ENCODE results near the gene DLG2. TPM values are rescaled to one million over a fixed set of nuclear protein-coding genes. Genes with fewer than 3 reads are reported as not detected.

The DLG2 gene
- total RNA-seq, 1 donor from 2014 or later, result 0.43 TPM

- H3K4me3 ChIP-seq, result no peak overlapping the region
- intact Hi-C loops (cut with DNase I), result no loop called here
- peaks cover 0 to 5% of the 10 kb centered on the region in 2 donors for H3K9me3 ChIP-seq
- TF ChIP-seq, protein P1, sequence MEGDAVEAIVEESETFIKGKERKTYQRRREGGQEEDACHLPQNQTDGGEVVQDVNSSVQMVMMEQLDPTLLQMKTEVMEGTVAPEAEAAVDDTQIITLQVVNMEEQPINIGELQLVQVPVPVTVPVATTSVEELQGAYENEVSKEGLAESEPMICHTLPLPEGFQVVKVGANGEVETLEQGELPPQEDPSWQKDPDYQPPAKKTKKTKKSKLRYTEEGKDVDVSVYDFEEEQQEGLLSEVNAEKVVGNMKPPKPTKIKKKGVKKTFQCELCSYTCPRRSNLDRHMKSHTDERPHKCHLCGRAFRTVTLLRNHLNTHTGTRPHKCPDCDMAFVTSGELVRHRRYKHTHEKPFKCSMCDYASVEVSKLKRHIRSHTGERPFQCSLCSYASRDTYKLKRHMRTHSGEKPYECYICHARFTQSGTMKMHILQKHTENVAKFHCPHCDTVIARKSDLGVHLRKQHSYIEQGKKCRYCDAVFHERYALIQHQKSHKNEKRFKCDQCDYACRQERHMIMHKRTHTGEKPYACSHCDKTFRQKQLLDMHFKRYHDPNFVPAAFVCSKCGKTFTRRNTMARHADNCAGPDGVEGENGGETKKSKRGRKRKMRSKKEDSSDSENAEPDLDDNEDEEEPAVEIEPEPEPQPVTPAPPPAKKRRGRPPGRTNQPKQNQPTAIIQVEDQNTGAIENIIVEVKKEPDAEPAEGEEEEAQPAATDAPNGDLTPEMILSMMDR (IDR thresholded peaks at IDR 0.05), result no peak
- H3K27ac ChIP-seq, result no peak overlapping the region
- H3K27me3 ChIP-seq, result no peaks in the 10 kb centered on the region
- H3K36me3 ChIP-seq, result no peaks in the 10 kb centered on the region
- no peaks in the 10 kb centered on the region for H3K4me1 ChIP-seq
- no peak for DNase-seq (ENCODE audit: low spot score in 2 of 2)
Measured at GRCh38 chr11:84837402-84838069, 789.6 kb downstream of the DLG2 start.

GRCh38 chr11:84836371-84836770, 790.8 kb downstream of the DLG2 start:
- Histone ChIP-seq H3K4me1 (no peaks in the 10 kb centered on the region), H3K36me3 (no peaks in the 10 kb centered on the region), H3K27ac (no peak overlapping the region), H3K9me3 (peaks cover 0 to 5% of the 10 kb centered on the region in 2 donors), H3K4me3 (no peak overlapping the region), H3K27me3 (no peaks in the 10 kb centered on the region)
- DNase-seq (ENCODE audit: low spot score in 2 of 2), result no peak
- TF ChIP-seq, protein P1 (IDR thresholded peaks at IDR 0.05), result no peak
- intact Hi-C loops (cut with DNase I), result no loop called here

- Histone ChIP-seq H3K27me3 (no peaks in the 10 kb centered on the region), H3K4me3 (no peak overlapping the region), H3K4me1 (no peaks in the 10 kb centered on the region), H3K9me3 (no peaks in the 10 kb centered on the region), H3K36me3 (no peaks in the 10 kb centered on the region), H3K27ac (no peak overlapping the region)
- intact Hi-C loops (cut with DNase I), result no loop called here
- DNase-seq (ENCODE audit: low spot score in 2 of 2), result no peak
- TF ChIP-seq, protein P1 (IDR thresholded peaks at IDR 0.05), result no peak
Measured at GRCh38 chr11:84833488-84834088, 793.6 kb downstream of the DLG2 start.

DNA sequence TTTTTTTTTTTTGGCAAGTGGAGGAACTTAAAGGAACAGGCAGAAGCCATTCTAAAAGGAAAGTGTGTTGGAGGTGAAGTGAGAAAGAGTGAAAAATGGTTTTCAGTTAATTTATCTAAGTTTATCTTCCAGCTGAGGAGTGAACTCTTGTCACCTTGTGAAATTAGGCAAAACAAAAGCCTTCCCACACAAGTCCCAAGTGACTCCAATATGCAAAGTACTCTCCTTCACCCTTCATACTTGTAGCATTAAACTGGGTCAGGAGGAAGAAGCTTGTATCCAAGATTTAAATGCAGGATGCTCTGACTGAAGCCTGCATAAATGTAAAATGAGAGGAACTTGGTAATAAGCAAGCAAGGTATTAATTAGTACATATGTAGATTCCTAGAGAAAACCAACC, 796.8 kb downstream of the DLG2 start:
- no peaks in the 10 kb centered on the region for H3K9me3 ChIP-seq
- intact Hi-C loops (cut with DNase I), result no loop called here

DNA sequence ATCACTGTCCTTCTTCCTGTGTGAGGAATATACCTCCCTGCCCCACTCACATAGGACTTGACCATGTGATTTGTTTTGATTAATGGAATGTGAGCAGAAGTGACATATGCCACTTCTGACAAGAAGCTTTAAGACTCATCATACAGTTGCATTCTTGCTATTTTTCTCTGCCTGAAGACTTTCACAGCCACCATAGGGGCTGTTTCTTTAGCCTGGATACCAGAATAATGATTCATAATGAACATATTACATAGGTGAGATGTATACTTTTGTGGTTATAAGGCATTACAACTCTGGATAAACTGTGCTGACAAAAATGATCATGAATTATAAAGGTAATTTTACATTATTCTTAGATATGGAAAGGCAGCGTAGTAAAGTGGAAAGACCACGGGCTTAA, 798.0 kb downstream of the DLG2 start:
- Histone ChIP-seq H3K27ac (no peak overlapping the region), H3K9me3 (no peaks in the 10 kb centered on the region), H3K36me3 (no peaks in the 10 kb centered on the region), H3K4me3 (no peak overlapping the region), H3K4me1 (no peaks in the 10 kb centered on the region), H3K27me3 (no peaks in the 10 kb centered on the region)
- TF ChIP-seq, protein P1 (IDR thresholded peaks at IDR 0.05), result no peak
- no peak for DNase-seq (ENCODE audit: low spot score in 2 of 2)
- intact Hi-C loops (cut with DNase I), result no loop called here

More for the DNA sequence above, 796.8 kb downstream of the DLG2 start:
- no peaks in the 10 kb centered on the region for H3K4me1 ChIP-seq
- H3K27ac ChIP-seq, result no peak overlapping the region
- no peaks in the 10 kb centered on the region for H3K27me3 ChIP-seq
- H3K4me3 ChIP-seq, result no peak overlapping the region
- H3K36me3 ChIP-seq, result no peaks in the 10 kb centered on the region
- no peak for DNase-seq (ENCODE audit: low spot score in 2 of 2)
- TF ChIP-seq, protein P1 (IDR thresholded peaks at IDR 0.05), result no peak
